ENCODE measurements around the gene FOXO1.

GRCh38 chr13:40530961-40531360 is 135.5 kb downstream of the FOXO1 start:
- no peak for TF ChIP-seq CTCF (conservative IDR thresholded peaks at IDR 0.05; ENCODE audit: low read length)
- TF ChIP-seq EZH2phosphoT487 (IDR thresholded peaks at IDR 0.05; ENCODE audit: borderline replicate concordance): no peak
